Head of caudate nucleus (tissue), 42 donors: Measurements from ENCODE around the gene PTPRS.

Experiments
- DNase-seq, 42 donors: peaks; one replicate each; pipeline versions ENCODE4 v3.0.0 to v3.0.0-alpha.2; 2020 to 2021; ENCODE audit warnings: mixed read lengths in 7 of 42
- intact Hi-C: fragments of 100-400 bp; cut with DNase I; formaldehyde crosslinking; loops from one replicate; pipeline ENCODE4 v1.15.0; 2022

PTPRS gene

GRCh38 chr19:5292822-5293611, 47.6 kb downstream of the PTPRS start:
- peak; percentile 34 to 90 (median 78) for DNase-seq
- intact Hi-C loops = no loop called here

- DNase-seq = peak in 5 of 42 donors; percentile 56 to 77 (median 63)
- intact Hi-C loops = no loop called here
Measured at GRCh38 chr19:5292453-5292821, 48.2 kb downstream of the PTPRS start.

- no peak for DNase-seq
- intact Hi-C loops = no loop called here
Measured at GRCh38 chr19:5291588-5292193, 48.9 kb downstream of the PTPRS start.
